PC-9 (cell line): Measurements from ENCODE around the gene FUBP1. TPM values are rescaled to one million over a fixed set of nuclear protein-coding genes. Genes with fewer than 3 reads are reported as not detected.

ENCODE experiments used
- BruUV-seq: library from RNA; stranded (reverse); fragments of 400-500 nt; replicated peaks from 2 replicates; lab custom pipeline; 2021; lab: Mats Ljungman, UMichigan
- CTCF ChIA-PET: fragments of 300-600 bp; sonication (Branson Sonifier 250); formaldehyde crosslinking; loops from one replicate; lab custom pipeline; 2022; ENCODE audit warnings: antibody characterized with exemption; lab: Charles Lee
- POLR2A ChIA-PET: fragments of 300-600 bp; sonication (Branson Sonifier 250); formaldehyde crosslinking; loops from one replicate; lab custom pipeline; 2022; ENCODE audit warnings: antibody characterized with exemption; ENCODE audit not compliant: unreplicated experiment; lab: Charles Lee
- DNase-seq, 2 experiments: peaks; one replicate each; pipeline versions ENCODE4 v3.0.0 to v3.0.0-alpha.2; 2015 to 2022; ENCODE audit warnings: mixed read lengths in 1 of 2
- H2AFZ ChIP-seq: fragments of 200-600 bp; sonication (generic); 2 replicates; pipeline ENCODE4 v1.8.1; 2017; ENCODE audit warnings: antibody characterized with exemption
- H3F3A ChIP-seq: fragments of 200-600 bp; sonication (generic); 2 replicates; pipeline ENCODE4 v1.8.1; 2017; ENCODE audit warnings: antibody characterized with exemption, mild to moderate bottlenecking, low read depth; ENCODE audit not compliant: insufficient read depth
- H3K27ac ChIP-seq: fragments of 200-600 bp; sonication (generic); 2 replicates; pipeline ENCODE4 v1.6.1; 2016; ENCODE audit warnings: mixed run types
- H3K27me3 ChIP-seq: fragments of 200-600 bp; sonication (generic); 2 replicates; pipeline ENCODE4 v1.6.1; 2016; ENCODE audit warnings: low read depth, mixed run types; ENCODE audit not compliant: insufficient read depth
- H3K36me3 ChIP-seq: fragments of 200-600 bp; sonication (generic); 2 replicates; pipeline ENCODE4 v1.6.1; 2016; ENCODE audit warnings: low read depth, mixed run types
- H3K4me1 ChIP-seq: fragments of 200-600 bp; sonication (generic); replicated peaks from 2 replicates; pipeline ENCODE4 v1.6.1; 2016; ENCODE audit warnings: mixed run types; ENCODE audit not compliant: insufficient read depth
- H3K4me2 ChIP-seq: fragments of 200-600 bp; sonication (generic); 2 replicates; pipeline ENCODE4 v1.6.1; 2017; ENCODE audit warnings: mixed run types
- H3K4me3 ChIP-seq: fragments of 200-600 bp; sonication (generic); 2 replicates; pipeline ENCODE4 v1.6.1; 2016; ENCODE audit warnings: mixed run types
- H3K79me2 ChIP-seq: fragments of 200-600 bp; sonication (generic); 2 replicates; pipeline ENCODE4 v1.6.1; 2017; ENCODE audit warnings: low read depth, mixed run types
- H3K9me2 ChIP-seq: fragments of 200-600 bp; sonication (generic); 2 replicates; pipeline ENCODE4 v1.8.1; 2017; ENCODE audit warnings: mild to moderate bottlenecking; ENCODE audit not compliant: insufficient read depth
- H3K9me3 ChIP-seq: fragments of 200-600 bp; sonication (generic); 2 replicates; pipeline ENCODE4 v1.8.1; 2016; ENCODE audit warnings: low read depth; ENCODE audit not compliant: insufficient read depth
- H4K20me1 ChIP-seq: fragments of 200-600 bp; sonication (generic); 2 replicates; pipeline ENCODE4 v1.8.1; 2017; ENCODE audit not compliant: insufficient read depth
- CTCF ChIP-seq: fragments of 200-600 bp; sonication (generic); conservative IDR thresholded peaks from 2 replicates; pipeline ENCODE4 v1.6.1; 2017; ENCODE audit warnings: mixed run types, antibody characterized with exemption, mild to moderate bottlenecking, moderate library complexity
- EZH2 ChIP-seq: fragments of 200-600 bp; sonication (generic); IDR thresholded peaks from 2 replicates; pipeline ENCODE4 v1.8.0; 2017; ENCODE audit warnings: antibody characterized with exemption, low read depth
- intact Hi-C: fragments of 100-400 bp; cut with micrococcal nuclease; formaldehyde crosslinking; loops from one replicate; pipeline ENCODE4 v1.10.0; 2022; ENCODE audit not compliant: unreplicated experiment
- total RNA-seq: library from RNA; stranded (reverse); gene quantifications from 2 replicates; pipeline ENCODE4 v1.2.3, GENCODE V29; 2021

The FUBP1 gene
- total RNA-seq, 1 experiment from 2014 or later: 152 TPM

DNA sequence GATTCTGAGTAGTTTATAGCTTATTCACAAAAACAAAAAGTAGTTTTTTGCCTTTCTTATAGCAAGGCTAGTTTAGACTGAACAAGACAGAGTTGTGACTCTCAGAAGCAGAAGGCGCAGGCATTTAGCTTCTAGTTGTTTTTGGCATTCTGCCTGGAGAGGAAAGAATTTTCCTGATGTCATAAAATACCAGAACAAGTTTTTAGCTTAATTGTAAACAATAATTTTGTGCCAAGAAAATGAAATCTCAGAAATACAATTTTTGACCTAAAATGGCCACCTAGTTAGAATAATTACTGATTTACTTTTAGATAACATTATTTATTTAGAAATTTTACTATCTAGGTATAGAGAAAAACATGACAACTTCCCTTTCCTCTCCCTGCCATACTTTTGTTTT, 26.9 kb upstream of the FUBP1 start:
- H3K9me3 ChIP-seq: no peaks in the 10 kb centered on the region
- H3K4me3 ChIP-seq: peak overlapping the region; percentile 73
- intact Hi-C loops: loop anchor here (5.0 kb wide), 1 partner anchor 67 kb away; no protein-coding TSS in a partner anchor
- peak overlapping the region; percentile 79 for H3K4me2 ChIP-seq
- DNase-seq: peak in 1 of 2 experiments; percentile 75
- no peaks in the 10 kb centered on the region for H3K36me3 ChIP-seq
- no peaks in the 10 kb centered on the region for H4K20me1 ChIP-seq
- no peaks in the 10 kb centered on the region for H3K27me3 ChIP-seq
- ChIA-PET POLR2A (interaction anchor here (0.6 to 2.4 kb wide), 5 partner anchors 25 to 1795 kb away, joined by 3 to 77 read pairs (median 4); partner anchors contain the start of gene FUBP1), CTCF (interaction anchor here (0.6 kb wide), 1 partner anchor 27 kb away, joined by 3 read pairs; no protein-coding TSS in a partner anchor)
- TF ChIP-seq CTCF: no peak
- TF ChIP-seq EZH2: no peak
- H2AFZ ChIP-seq: peak overlapping the region; percentile 66; the same call in 1 of the 2 replicates
- peak overlapping the region; percentile 96 for H3K27ac ChIP-seq
- peaks cover 52% of the 10 kb centered on the region for H3K4me1 ChIP-seq
- H3K79me2 ChIP-seq: peaks cover 58% of the 10 kb centered on the region
- no TSS peak for BruUV-seq
- H3K9me2 ChIP-seq: no peaks in the 10 kb centered on the region
- peaks cover 33% of the 10 kb centered on the region for H3F3A ChIP-seq

- no peak for TF ChIP-seq CTCF
- TF ChIP-seq EZH2: no peak
- H3K4me1 ChIP-seq: peaks cover 52% of the 10 kb centered on the region
- intact Hi-C loops: loop anchor here (5.0 kb wide), 1 partner anchor 67 kb away; no protein-coding TSS in a partner anchor
- no peaks in the 10 kb centered on the region for H4K20me1 ChIP-seq
- H3F3A ChIP-seq: peaks cover 33% of the 10 kb centered on the region
- peak overlapping the region; percentile 73 for H3K4me3 ChIP-seq
- ChIA-PET CTCF (interaction anchor here (1.3 to 1.7 kb wide), 2 partner anchors 25 to 27 kb away, joined by 7 to 10 read pairs; partner anchors contain the start of gene FUBP1), POLR2A (interaction anchor here (0.6 to 2.4 kb wide), 7 partner anchors 14 to 803 kb away, joined by 3 to 77 read pairs (median 5); partner anchors contain the start of gene FUBP1)
- no peaks in the 10 kb centered on the region for H3K27me3 ChIP-seq
- H2AFZ ChIP-seq: peak overlapping the region; percentile 66
- H3K4me2 ChIP-seq: peak overlapping the region; percentile 79
- H3K27ac ChIP-seq: peak overlapping the region; percentile 96
- no peaks in the 10 kb centered on the region for H3K36me3 ChIP-seq
- no peak for DNase-seq
- H3K9me2 ChIP-seq: no peaks in the 10 kb centered on the region
- H3K9me3 ChIP-seq: no peaks in the 10 kb centered on the region
- BruUV-seq: no TSS peak
- H3K79me2 ChIP-seq: peaks cover 55% of the 10 kb centered on the region
Observed at GRCh38 chr1:78005448-78005722, 26.5 kb upstream of the FUBP1 start.

DNA sequence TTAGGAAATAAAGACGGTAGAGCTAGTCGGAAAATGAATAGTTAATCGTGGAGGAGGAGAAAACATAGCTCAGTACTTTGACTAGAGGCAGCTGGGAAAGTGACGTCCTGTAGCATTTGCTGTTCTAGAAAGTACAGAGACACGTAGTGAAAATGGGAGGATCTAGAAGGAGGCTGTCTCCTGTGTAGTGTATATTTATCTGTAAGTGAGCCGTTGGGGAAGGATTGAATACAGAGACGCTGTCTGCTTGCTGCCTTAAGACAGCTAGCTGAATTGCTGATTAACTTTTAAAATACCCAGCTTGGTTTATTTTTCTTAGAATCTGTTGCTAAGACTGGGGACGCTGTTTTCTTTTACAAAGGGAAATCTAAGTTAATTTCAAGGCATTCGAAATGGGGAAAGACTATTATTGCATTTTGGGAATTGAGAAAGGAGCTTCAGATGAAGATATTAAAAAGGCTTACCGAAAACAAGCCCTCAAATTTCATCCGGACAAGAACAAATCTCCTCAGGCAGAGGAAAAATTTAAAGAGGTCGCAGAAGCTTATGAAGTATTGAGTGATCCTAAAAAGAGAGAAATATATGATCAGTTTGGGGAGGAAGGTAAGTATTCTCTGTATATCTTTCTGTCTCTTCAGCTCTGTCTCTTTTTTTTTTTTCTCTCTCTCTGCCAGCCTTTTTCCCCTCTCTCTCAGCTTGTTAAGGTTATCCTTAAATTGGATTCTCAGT, 26.0 kb upstream of the FUBP1 start, which contains the start of gene DNAJB4:
Gene DNAJB4, plus strand, starts transcription at position 221 of the 729 bp plus-strand sequence. Its CDS starts 172 bp downstream, at position 393.
- Histone ChIP-seq H3K4me2 (peak within 1 kb of the TSS; percentile 79), H3K36me3 (no peaks in the 10 kb centered on the region), H3K9me2 (no peaks in the 10 kb centered on the region), H3K9me3 (no peaks in the 10 kb centered on the region), H3K4me1 (peaks cover 52% of the 10 kb centered on the region), H3F3A (peaks cover 33% of the 10 kb centered on the region), H3K27ac (peak within 1 kb of the TSS; percentile 96), H3K27me3 (no peaks in the 10 kb centered on the region), H4K20me1 (no peaks in the 10 kb centered on the region), H3K79me2 (peaks cover 50% of the 10 kb centered on the region), H3K4me3 (peak within 1 kb of the TSS; percentile 73), H2AFZ (peak within 1 kb of the TSS; percentile 66)
- TSS peak; percentile 57 for BruUV-seq
- ChIA-PET CTCF (interaction anchor here (0.6 to 1.7 kb wide), 3 partner anchors 24 to 322 kb away, joined by 7 to 10 read pairs (median 8); partner anchors contain the start of gene FUBP1), POLR2A (interaction anchor here (0.5 to 2.4 kb wide), 16 partner anchors 9 to 854 kb away, joined by 3 to 77 read pairs (median 6); partner anchors contain the start of gene FUBP1)
- TF ChIP-seq EZH2 (no peak), CTCF (no peak)
- intact Hi-C loops: loop anchor here (1.0 to 5.0 kb wide), 4 partner anchors 26 to 109 kb away; partner anchors contain the start of gene FUBP1
- peak; percentile 58 to 96 for DNase-seq
